T-helper 1 cell treated with Interleukin-12 subunit alpha and Interleukin-12 subunit beta and Interleukin-4 antibody, amounts not matched to agents 30 μg/mL and 1 μg/mL, for 36 hours (primary cell): ENCODE data around the gene FBH1.
A peak's percentile ranks its signal among the peaks of the same experiment; 100 is the strongest.

Source experiments
- H3K27ac Mint-ChIP-seq: one replicate; pipeline ENCODE4 v1.8.0; 2021; ENCODE audit warnings: mild to moderate bottlenecking, mixed read lengths
- H3K27me3 Mint-ChIP-seq: one replicate; pipeline ENCODE4 v1.8.0; 2021; ENCODE audit warnings: low read depth, mixed read lengths
- H3K36me3 Mint-ChIP-seq: one replicate; pipeline ENCODE4 v1.8.0; 2021; ENCODE audit warnings: low read depth, mixed read lengths
- H3K4me1 Mint-ChIP-seq: one replicate; pipeline ENCODE4 v1.8.0; 2021; ENCODE audit warnings: low read depth, mixed read lengths
- H3K4me3 Mint-ChIP-seq: one replicate; pipeline ENCODE4 v1.8.0; 2021; ENCODE audit warnings: mild to moderate bottlenecking, moderate library complexity, mixed read lengths
- H3K9me3 Mint-ChIP-seq: one replicate; pipeline ENCODE4 v1.8.0; 2021; ENCODE audit warnings: mixed read lengths

The FBH1 gene

GRCh38 chr10:5891009-5891408 lies 966 bp downstream of the FBH1 start:
- no peaks in the 10 kb centered on the region for H3K27me3 Mint-ChIP-seq
- H3K36me3 Mint-ChIP-seq, result peaks cover 30% of the 10 kb centered on the region
- peak overlapping the region; percentile 78 for H3K27ac Mint-ChIP-seq
- H3K4me1 Mint-ChIP-seq, result peaks cover 50% of the 10 kb centered on the region
- H3K4me3 Mint-ChIP-seq, result peak overlapping the region; percentile 96
- H3K9me3 Mint-ChIP-seq, result no peaks in the 10 kb centered on the region

- Mint-ChIP-seq H3K9me3 (no peaks in the 10 kb centered on the region), H3K4me3 (peak overlapping the region; percentile 43), H3K4me1 (peaks cover 56% of the 10 kb centered on the region), H3K27ac (peak overlapping the region; percentile 4), H3K27me3 (no peaks in the 10 kb centered on the region), H3K36me3 (peaks cover 34% of the 10 kb centered on the region)
These were observed 2.0 kb downstream of the FBH1 start for GRCh38 chr10:5892007-5892406.

- H3K4me1 Mint-ChIP-seq, result peaks cover 52% of the 10 kb centered on the region
- H3K27ac Mint-ChIP-seq, result no peak overlapping the region
- H3K9me3 Mint-ChIP-seq, result peaks cover 11% of the 10 kb centered on the region
- no peak overlapping the region for H3K4me3 Mint-ChIP-seq
- H3K36me3 Mint-ChIP-seq, result peaks cover 44% of the 10 kb centered on the region
- no peaks in the 10 kb centered on the region for H3K27me3 Mint-ChIP-seq
These were observed 3.3 kb downstream of the FBH1 start for GRCh38 chr10:5893321-5893720.

GRCh38 chr10:5894403-5894802 lies 4.4 kb downstream of the FBH1 start:
- Mint-ChIP-seq H3K9me3 (peaks cover 13% of the 10 kb centered on the region), H3K36me3 (peaks cover 46% of the 10 kb centered on the region), H3K27ac (no peak overlapping the region), H3K4me1 (peaks cover 47% of the 10 kb centered on the region), H3K4me3 (no peak overlapping the region), H3K27me3 (no peaks in the 10 kb centered on the region)

GRCh38 chr10:5894873-5895272 lies 4.8 kb downstream of the FBH1 start:
- no peaks in the 10 kb centered on the region for H3K27me3 Mint-ChIP-seq
- no peak overlapping the region for H3K27ac Mint-ChIP-seq
- H3K9me3 Mint-ChIP-seq, result peaks cover 13% of the 10 kb centered on the region
- peaks cover 47% of the 10 kb centered on the region for H3K4me1 Mint-ChIP-seq
- H3K36me3 Mint-ChIP-seq, result peaks cover 46% of the 10 kb centered on the region
- H3K4me3 Mint-ChIP-seq, result no peak overlapping the region

- peaks cover 47% of the 10 kb centered on the region for H3K4me1 Mint-ChIP-seq
- H3K9me3 Mint-ChIP-seq, result peaks cover 13% of the 10 kb centered on the region
- no peaks in the 10 kb centered on the region for H3K27me3 Mint-ChIP-seq
- H3K36me3 Mint-ChIP-seq, result peaks cover 46% of the 10 kb centered on the region
- peak overlapping the region; percentile 62 for H3K4me3 Mint-ChIP-seq
- H3K27ac Mint-ChIP-seq, result peak overlapping the region; percentile 79
These were observed 5.3 kb downstream of the FBH1 start for GRCh38 chr10:5895365-5895764.

GRCh38 chr10:5895804-5896203 lies 5.8 kb downstream of the FBH1 start:
- Mint-ChIP-seq H3K27ac (peak overlapping the region; percentile 79), H3K27me3 (no peaks in the 10 kb centered on the region), H3K9me3 (peaks cover 13% of the 10 kb centered on the region), H3K36me3 (peaks cover 46% of the 10 kb centered on the region), H3K4me3 (peak overlapping the region; percentile 62), H3K4me1 (peaks cover 44% of the 10 kb centered on the region)

GRCh38 chr10:5896208-5897052 lies 6.4 kb downstream of the FBH1 start:
- Mint-ChIP-seq H3K9me3 (peaks cover 13% of the 10 kb centered on the region), H3K27ac (peak overlapping the region; percentile 79), H3K36me3 (peaks cover 46% of the 10 kb centered on the region), H3K4me3 (peak overlapping the region; percentile 62), H3K27me3 (no peaks in the 10 kb centered on the region), H3K4me1 (peaks cover 38% of the 10 kb centered on the region)

- H3K4me1 Mint-ChIP-seq, result peaks cover 35% of the 10 kb centered on the region
- no peak overlapping the region for H3K4me3 Mint-ChIP-seq
- H3K36me3 Mint-ChIP-seq, result peaks cover 48% of the 10 kb centered on the region
- no peaks in the 10 kb centered on the region for H3K27me3 Mint-ChIP-seq
- H3K9me3 Mint-ChIP-seq, result peaks cover 13% of the 10 kb centered on the region
- no peak overlapping the region for H3K27ac Mint-ChIP-seq
These were observed 7.0 kb downstream of the FBH1 start for GRCh38 chr10:5897053-5897340.

- no peak overlapping the region for H3K4me3 Mint-ChIP-seq
- peaks cover 45% of the 10 kb centered on the region for H3K36me3 Mint-ChIP-seq
- no peaks in the 10 kb centered on the region for H3K27me3 Mint-ChIP-seq
- H3K27ac Mint-ChIP-seq, result peak overlapping the region; percentile 44
- peaks cover 30% of the 10 kb centered on the region for H3K4me1 Mint-ChIP-seq
- H3K9me3 Mint-ChIP-seq, result peaks cover 13% of the 10 kb centered on the region
These were observed 7.5 kb downstream of the FBH1 start for GRCh38 chr10:5897504-5897903.

GRCh38 chr10:5898163-5898562 lies 8.1 kb downstream of the FBH1 start:
- no peak overlapping the region for H3K27ac Mint-ChIP-seq
- no peak overlapping the region for H3K4me3 Mint-ChIP-seq
- peaks cover 26% of the 10 kb centered on the region for H3K4me1 Mint-ChIP-seq
- H3K27me3 Mint-ChIP-seq, result no peaks in the 10 kb centered on the region
- H3K9me3 Mint-ChIP-seq, result peaks cover 13% of the 10 kb centered on the region
- peaks cover 45% of the 10 kb centered on the region for H3K36me3 Mint-ChIP-seq

GRCh38 chr10:5900247-5900646 lies 10.2 kb downstream of the FBH1 start:
- Mint-ChIP-seq H3K4me1 (peaks cover 28% of the 10 kb centered on the region), H3K9me3 (peaks cover 16% of the 10 kb centered on the region), H3K27ac (no peak overlapping the region), H3K36me3 (peaks cover 48% of the 10 kb centered on the region), H3K27me3 (no peaks in the 10 kb centered on the region), H3K4me3 (no peak overlapping the region)

GRCh38 chr10:5902511-5903274 lies 12.7 kb downstream of the FBH1 start:
- peaks cover 14% of the 10 kb centered on the region for H3K4me1 Mint-ChIP-seq
- no peak overlapping the region for H3K27ac Mint-ChIP-seq
- no peaks in the 10 kb centered on the region for H3K27me3 Mint-ChIP-seq
- peaks cover 48% of the 10 kb centered on the region for H3K36me3 Mint-ChIP-seq
- peaks cover 12% of the 10 kb centered on the region for H3K9me3 Mint-ChIP-seq
- no peak overlapping the region for H3K4me3 Mint-ChIP-seq

GRCh38 chr10:5903563-5903962 lies 13.5 kb downstream of the FBH1 start:
- Mint-ChIP-seq H3K9me3 (peaks cover 4% of the 10 kb centered on the region), H3K27me3 (no peaks in the 10 kb centered on the region), H3K36me3 (peaks cover 45% of the 10 kb centered on the region), H3K4me3 (no peak overlapping the region), H3K27ac (no peak overlapping the region), H3K4me1 (peaks cover 16% of the 10 kb centered on the region)

- H3K4me1 Mint-ChIP-seq, result peaks cover 16% of the 10 kb centered on the region
- no peaks in the 10 kb centered on the region for H3K27me3 Mint-ChIP-seq
- H3K9me3 Mint-ChIP-seq, result peaks cover 4% of the 10 kb centered on the region
- peak overlapping the region; percentile 57 for H3K27ac Mint-ChIP-seq
- no peak overlapping the region for H3K4me3 Mint-ChIP-seq
- H3K36me3 Mint-ChIP-seq, result peaks cover 51% of the 10 kb centered on the region
These were observed 14.2 kb downstream of the FBH1 start for GRCh38 chr10:5904227-5904626.
